Mesenchymal stem cell (in vitro differentiated cells and primary cell): Measurements from ENCODE around the gene AHSA1.

Source experiments
- DNase-seq: peaks from one replicate; pipeline ENCODE4 v3.0.0-alpha.2; 2013
- H2AFZ ChIP-seq: one replicate; pipeline ENCODE4 v1.6.1; 2013; ENCODE audit warnings: low read depth, mild to moderate bottlenecking, control low read depth, inconsistent platforms, low read length, moderate library complexity
- H2AK5ac ChIP-seq: 2 replicates; pipeline ENCODE4 v1.6.1; 2013; ENCODE audit warnings: low read length, moderate library complexity, mild to moderate bottlenecking, inconsistent platforms; ENCODE audit not compliant: severe bottlenecking
- H2BK120ac ChIP-seq: one replicate; pipeline ENCODE4 v1.6.1; 2013; ENCODE audit warnings: low read depth, mild to moderate bottlenecking, inconsistent platforms, low read length, moderate library complexity
- H2BK12ac ChIP-seq, 2 experiments: one replicate each; pipeline ENCODE4 v1.6.1; 2013; ENCODE audit warnings: inconsistent platforms in 2 of 2, low read length in 2 of 2, mild to moderate bottlenecking in 2 of 2, moderate library complexity in 2 of 2, control low read depth in 1 of 2
- H2BK15ac ChIP-seq: one replicate; pipeline ENCODE4 v1.6.1; 2013; ENCODE audit warnings: mild to moderate bottlenecking, low read depth, inconsistent platforms; ENCODE audit not compliant: poor library complexity, severe bottlenecking
- H2BK5ac ChIP-seq: 2 replicates; pipeline ENCODE4 v1.6.1; 2013; ENCODE audit warnings: low read depth, mild to moderate bottlenecking, low read length, control low read depth, inconsistent platforms; ENCODE audit not compliant: poor library complexity, severe bottlenecking
- H3K14ac ChIP-seq, 2 experiments: one replicate each; pipeline ENCODE4 v1.6.1; 2013; ENCODE audit warnings: inconsistent platforms in 2 of 2, low read length in 2 of 2, control low read depth in 1 of 2, mild to moderate bottlenecking in 1 of 2, moderate library complexity in 1 of 2
- H3K18ac ChIP-seq, 2 experiments: one replicate each; pipeline ENCODE4 v1.6.1; 2013; ENCODE audit warnings: inconsistent platforms in 2 of 2, low read length in 2 of 2, control low read depth in 1 of 2, low read depth in 1 of 2, mild to moderate bottlenecking in 1 of 2
- H3K23ac ChIP-seq, 2 experiments: one replicate each; pipeline ENCODE4 v1.6.1; 2013; ENCODE audit warnings: inconsistent platforms in 2 of 2, low read length in 2 of 2, mild to moderate bottlenecking in 2 of 2, moderate library complexity in 2 of 2, control low read depth in 1 of 2
- H3K27ac ChIP-seq: 2 replicates; pipeline ENCODE4 v1.5.1; 2013; ENCODE audit warnings: mild to moderate bottlenecking, moderate library complexity, low read length, control low read depth, inconsistent platforms; ENCODE audit not compliant: poor library complexity, severe bottlenecking
- H3K27me3 ChIP-seq, 2 experiments: 2 replicates each; pipeline versions ENCODE4 v1.6.1 to v1.7.0; 2013; ENCODE audit warnings: low read length in 2 of 2, mild to moderate bottlenecking in 2 of 2, moderate library complexity in 2 of 2, control low read depth in 1 of 2, inconsistent platforms in 1 of 2; ENCODE audit not compliant: control insufficient read depth in 1 of 2, insufficient read depth in 1 of 2
- H3K36me3 ChIP-seq, 2 experiments: 2 replicates each; pipeline versions ENCODE4 v1.6.1 to v1.7.0; 2013; ENCODE audit warnings: low read length in 2 of 2, control low read depth in 1 of 2, inconsistent platforms in 1 of 2, low read depth in 1 of 2, mild to moderate bottlenecking in 1 of 2; ENCODE audit not compliant: insufficient read depth in 2 of 2, control insufficient read depth in 1 of 2
- H3K4ac ChIP-seq, 2 experiments: one replicate each; pipeline ENCODE4 v1.6.1; 2013; ENCODE audit warnings: inconsistent platforms in 2 of 2, low read length in 2 of 2, mild to moderate bottlenecking in 2 of 2, moderate library complexity in 2 of 2, control low read depth in 1 of 2, low read depth in 1 of 2
- H3K4me1 ChIP-seq: 2 replicates; pipeline ENCODE4 v1.6.1; 2013; ENCODE audit warnings: low read depth, low read length, control low read depth; ENCODE audit not compliant: control insufficient read depth, insufficient read depth
- H3K4me2 ChIP-seq: 2 replicates; pipeline ENCODE4 v1.6.1; 2013; ENCODE audit warnings: low read length, mild to moderate bottlenecking, inconsistent platforms; ENCODE audit not compliant: poor library complexity, severe bottlenecking
- H3K4me3 ChIP-seq, 2 experiments: 2 replicates each; pipeline versions ENCODE4 v1.5.1 to v1.7.0; 2013; ENCODE audit warnings: low read length in 2 of 2, mild to moderate bottlenecking in 2 of 2, control low read depth in 1 of 2, low read depth in 1 of 2; ENCODE audit not compliant: insufficient read depth in 1 of 2
- H3K79me1 ChIP-seq: replicated peaks from 2 replicates; pipeline ENCODE4 v1.6.1; 2013; ENCODE audit warnings: mild to moderate bottlenecking, control low read depth, low read length, inconsistent platforms; ENCODE audit not compliant: poor library complexity, severe bottlenecking
- H3K9ac ChIP-seq: 2 replicates; pipeline ENCODE4 v1.7.0; 2013; ENCODE audit warnings: mild to moderate bottlenecking, low read length, moderate library complexity
- H3K9me3 ChIP-seq: 2 replicates; pipeline ENCODE4 v1.7.0; 2013; ENCODE audit warnings: mild to moderate bottlenecking, low read length; ENCODE audit not compliant: control insufficient read depth
- H4K8ac ChIP-seq: one replicate; pipeline ENCODE4 v1.6.1; 2013; ENCODE audit warnings: inconsistent platforms, mild to moderate bottlenecking, low read length, moderate library complexity
- H4K91ac ChIP-seq: one replicate; pipeline ENCODE4 v1.6.1; 2013; ENCODE audit warnings: mild to moderate bottlenecking, low read length, inconsistent platforms
- WGBS: methylation state at CpG from one replicate; pipeline ENCODE4 v1.1.7; 2013; ENCODE audit warnings: mixed read lengths; 5-methylcytosine and 5-hydroxymethylcytosine counted together

AHSA1 gene

GRCh38 chr14:77426396-77426795 is 31.5 kb upstream of the AHSA1 start:
- Histone ChIP-seq H3K14ac (no peak overlapping the region), H3K18ac (no peak overlapping the region), H3K4me2 (no peak overlapping the region), H2BK120ac (no peak overlapping the region), H3K4me3 (no peak overlapping the region), H3K79me1 (no peaks in the 10 kb centered on the region), H3K27ac (no peak overlapping the region), H2BK12ac (no peak overlapping the region), H3K9ac (no peak overlapping the region), H4K91ac (no peak overlapping the region), H2AFZ (no peak overlapping the region), H2AK5ac (no peak overlapping the region), H3K4ac (no peak overlapping the region), H3K36me3 (peaks cover 34 to 94% of the 10 kb centered on the region in 2 experiments), H3K4me1 (no peaks in the 10 kb centered on the region), H3K23ac (no peak overlapping the region), H2BK15ac (no peak overlapping the region), H2BK5ac (no peak overlapping the region), H3K9me3 (no peaks in the 10 kb centered on the region), H4K8ac (no peak overlapping the region), H3K27me3 (no peaks in the 10 kb centered on the region)
- WGBS: 91% methylated on average over 2 of the region's 3 CpGs
- no peak for DNase-seq

- no peak overlapping the region for H2BK12ac ChIP-seq
- WGBS: 100% methylated on average over 3 of the region's 3 CpGs
- no peak overlapping the region for H3K27ac ChIP-seq
- H3K36me3 ChIP-seq: peaks cover 13 to 87% of the 10 kb centered on the region in 2 experiments
- no peak overlapping the region for H3K4me3 ChIP-seq
- H3K23ac ChIP-seq: no peak overlapping the region
- no peak overlapping the region for H2BK15ac ChIP-seq
- H3K9ac ChIP-seq: no peak overlapping the region
- DNase-seq: no peak
- no peak overlapping the region for H3K4ac ChIP-seq
- no peak overlapping the region for H2BK5ac ChIP-seq
- no peaks in the 10 kb centered on the region for H3K79me1 ChIP-seq
- no peak overlapping the region for H2AK5ac ChIP-seq
- no peaks in the 10 kb centered on the region for H3K9me3 ChIP-seq
- no peak overlapping the region for H3K14ac ChIP-seq
- no peaks in the 10 kb centered on the region for H3K4me1 ChIP-seq
- no peak overlapping the region for H2AFZ ChIP-seq
- no peak overlapping the region for H3K18ac ChIP-seq
- no peak overlapping the region for H2BK120ac ChIP-seq
- no peak overlapping the region for H3K4me2 ChIP-seq
- H3K27me3 ChIP-seq: no peaks in the 10 kb centered on the region
- H4K91ac ChIP-seq: no peak overlapping the region
- H4K8ac ChIP-seq: no peak overlapping the region
Observed at GRCh38 chr14:77436042-77436441, 21.9 kb upstream of the AHSA1 start.

- H3K4me3 ChIP-seq: no peak overlapping the region
- H3K9me3 ChIP-seq: no peaks in the 10 kb centered on the region
- no peak overlapping the region for H2BK15ac ChIP-seq
- no CpG with 5 or more reads among the region's 1 CpG for WGBS
- H4K91ac ChIP-seq: no peak overlapping the region
- no peaks in the 10 kb centered on the region for H3K79me1 ChIP-seq
- peaks cover 25 to 92% of the 10 kb centered on the region in 2 experiments for H3K36me3 ChIP-seq
- no peak for DNase-seq
- no peak overlapping the region for H2BK5ac ChIP-seq
- no peak overlapping the region for H2AFZ ChIP-seq
- no peak overlapping the region for H3K4ac ChIP-seq
- H3K4me1 ChIP-seq: no peaks in the 10 kb centered on the region
- H2BK120ac ChIP-seq: no peak overlapping the region
- no peak overlapping the region for H3K23ac ChIP-seq
- H4K8ac ChIP-seq: no peak overlapping the region
- H3K27me3 ChIP-seq: no peaks in the 10 kb centered on the region
- H3K9ac ChIP-seq: no peak overlapping the region
- no peak overlapping the region for H3K4me2 ChIP-seq
- H3K27ac ChIP-seq: no peak overlapping the region
- no peak overlapping the region for H3K14ac ChIP-seq
- no peak overlapping the region for H2AK5ac ChIP-seq
- H2BK12ac ChIP-seq: no peak overlapping the region
- H3K18ac ChIP-seq: no peak overlapping the region
Observed at GRCh38 chr14:77438596-77438995, 19.3 kb upstream of the AHSA1 start.

- H3K79me1 ChIP-seq: no peaks in the 10 kb centered on the region
- 100% methylated on average over 2 of the region's 4 CpGs for WGBS
Observed at GRCh38 chr14:77439861-77440260, 18.0 kb upstream of the AHSA1 start.

More at GRCh38 chr14:77439861-77440260, 18.0 kb upstream of the AHSA1 start:
- Histone ChIP-seq H3K23ac (no peak overlapping the region), H3K4ac (no peak overlapping the region), H4K91ac (no peak overlapping the region), H3K27me3 (no peaks in the 10 kb centered on the region), H3K18ac (no peak overlapping the region), H2AFZ (no peak overlapping the region), H2BK15ac (no peak overlapping the region), H2AK5ac (no peak overlapping the region), H3K4me3 (no peak overlapping the region), H3K4me1 (no peaks in the 10 kb centered on the region), H2BK12ac (no peak overlapping the region), H4K8ac (no peak overlapping the region), H3K14ac (no peak overlapping the region), H2BK120ac (no peak overlapping the region), H3K27ac (no peak overlapping the region), H3K9ac (no peak overlapping the region), H3K36me3 (peaks cover 23 to 91% of the 10 kb centered on the region in 2 experiments), H3K9me3 (no peaks in the 10 kb centered on the region), H3K4me2 (no peak overlapping the region), H2BK5ac (no peak overlapping the region)
- DNase-seq: no peak
